RKO (cell line): ENCODE measurements around the gene TRPV4.

Experiments used
- DNase-seq: peaks from one replicate; pipeline ENCODE4 v3.0.0-alpha.2; 2016; ENCODE audit warnings: low spot score

TRPV4 gene

DNA sequence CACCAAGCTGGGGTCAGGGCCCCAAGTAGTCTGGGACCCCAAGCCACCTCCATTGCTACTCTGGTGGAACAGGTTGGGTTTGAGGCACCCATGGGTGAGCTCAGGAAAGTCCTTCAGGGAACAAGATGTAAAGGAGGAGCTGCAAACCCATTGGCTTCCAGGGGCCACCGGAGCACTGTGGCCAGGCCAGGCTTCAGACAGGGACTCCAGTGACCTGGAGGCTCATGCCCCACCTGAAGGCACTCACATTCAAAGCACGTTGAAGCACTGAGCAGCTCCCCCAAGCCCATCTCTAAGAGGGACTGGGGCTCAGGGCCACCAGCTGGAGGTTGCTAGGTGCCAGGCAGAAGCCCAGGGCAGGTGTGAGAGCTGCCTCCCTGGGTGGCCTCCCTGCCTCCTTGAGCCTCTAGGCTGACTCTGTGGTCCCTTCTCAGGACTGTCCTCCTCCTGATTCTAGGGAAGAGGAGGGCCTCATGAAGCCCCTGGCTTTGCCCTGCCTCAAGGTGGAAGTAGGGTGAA, 70.5 kb downstream of the TRPV4 start:
- no peak for DNase-seq

DNA sequence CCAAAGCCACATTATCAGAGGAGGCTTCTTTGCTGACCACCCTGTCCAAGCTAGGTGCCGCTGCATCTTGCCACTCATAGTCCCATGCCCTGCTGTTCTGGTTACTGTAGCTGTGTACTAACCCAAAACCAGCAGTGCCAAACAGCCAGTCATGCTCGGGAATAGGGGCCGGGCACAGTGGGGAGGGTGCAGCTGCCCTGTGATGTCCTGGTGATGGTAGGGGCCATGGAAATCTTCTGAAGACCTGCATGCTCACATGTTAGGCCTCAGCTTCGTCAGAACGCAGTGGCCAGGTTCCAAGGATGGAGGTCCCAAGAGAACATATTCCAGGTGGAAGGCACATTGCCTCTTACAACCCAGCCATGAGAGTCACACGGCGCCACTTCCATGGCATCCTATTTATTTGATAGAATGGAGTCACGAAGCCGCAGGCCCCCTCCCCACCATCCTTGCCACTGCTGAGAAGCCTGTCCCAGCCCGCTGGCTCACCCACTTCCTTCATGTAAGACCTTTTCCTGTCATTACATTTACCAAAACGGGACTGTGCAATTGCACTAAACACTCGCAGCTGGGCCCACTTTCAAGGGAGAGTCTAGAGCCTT, 71.0 kb downstream of the TRPV4 start:
- no peak for DNase-seq

GRCh38 chr12:109760930-109761921, 72.0 kb downstream of the TRPV4 start:
- no peak for DNase-seq

DNA sequence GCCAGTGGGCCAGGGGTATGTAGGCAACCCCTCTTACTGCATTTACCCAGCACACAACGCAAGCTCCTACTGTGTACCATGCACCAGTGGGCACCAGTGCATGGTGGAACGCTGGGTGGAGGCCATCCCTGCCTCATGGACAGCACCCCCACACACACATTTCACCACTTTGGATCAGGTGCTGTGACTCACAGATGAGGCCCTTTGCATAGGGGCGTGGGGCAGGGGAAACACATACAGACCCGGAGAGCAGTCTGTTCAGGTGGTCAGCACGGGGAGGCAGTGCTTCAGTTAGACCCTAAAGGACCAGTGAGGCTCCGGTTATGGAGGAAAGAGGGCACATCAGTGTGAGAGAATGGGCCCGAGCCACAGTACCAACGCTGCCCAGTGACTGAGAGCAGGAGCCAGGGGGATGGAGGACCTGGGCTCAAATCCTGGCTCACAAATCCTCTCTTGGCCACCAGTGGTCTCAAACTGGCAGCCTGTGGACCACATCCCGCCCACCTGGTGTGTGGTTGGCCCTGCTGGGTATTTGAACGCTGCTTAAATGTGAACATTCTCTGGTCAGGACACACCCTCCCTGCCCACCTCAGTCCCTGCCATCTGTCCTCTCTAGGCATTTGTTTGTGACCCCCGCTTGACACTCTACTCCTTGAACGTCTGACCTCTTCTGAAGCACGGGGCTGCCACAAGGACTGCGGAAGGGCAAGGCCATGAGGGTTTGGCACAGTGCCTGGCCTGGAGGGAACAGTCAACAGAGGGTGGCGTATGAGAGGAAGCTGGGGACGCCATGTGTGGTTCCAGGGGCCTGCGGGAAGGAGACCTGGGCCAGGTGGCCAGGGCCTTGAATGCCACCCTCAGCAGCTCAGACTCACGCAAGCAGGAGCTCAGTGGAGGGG, 72.9 kb downstream of the TRPV4 start:
- no peak for DNase-seq

DNA sequence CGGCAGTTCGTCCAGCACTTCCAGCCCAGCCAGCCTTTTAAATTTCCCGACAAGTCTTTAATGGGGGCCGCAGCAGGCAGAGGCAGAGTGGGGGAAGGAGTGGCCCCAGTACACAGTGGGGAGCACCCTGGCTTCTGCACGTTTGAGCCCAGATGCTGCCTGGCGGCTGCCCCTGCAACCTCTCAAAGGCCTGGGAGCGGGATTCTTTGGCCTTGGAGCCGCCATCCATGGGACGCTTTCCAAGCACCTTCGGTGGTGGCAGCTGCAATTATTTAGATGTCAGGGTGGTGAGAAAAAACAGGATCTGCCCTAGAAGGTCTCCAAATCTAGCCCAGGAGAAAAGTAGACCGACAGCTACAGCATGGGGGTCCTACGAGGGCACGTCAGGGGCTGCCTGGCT, 73.6 kb downstream of the TRPV4 start:
- no peak for DNase-seq

DNA sequence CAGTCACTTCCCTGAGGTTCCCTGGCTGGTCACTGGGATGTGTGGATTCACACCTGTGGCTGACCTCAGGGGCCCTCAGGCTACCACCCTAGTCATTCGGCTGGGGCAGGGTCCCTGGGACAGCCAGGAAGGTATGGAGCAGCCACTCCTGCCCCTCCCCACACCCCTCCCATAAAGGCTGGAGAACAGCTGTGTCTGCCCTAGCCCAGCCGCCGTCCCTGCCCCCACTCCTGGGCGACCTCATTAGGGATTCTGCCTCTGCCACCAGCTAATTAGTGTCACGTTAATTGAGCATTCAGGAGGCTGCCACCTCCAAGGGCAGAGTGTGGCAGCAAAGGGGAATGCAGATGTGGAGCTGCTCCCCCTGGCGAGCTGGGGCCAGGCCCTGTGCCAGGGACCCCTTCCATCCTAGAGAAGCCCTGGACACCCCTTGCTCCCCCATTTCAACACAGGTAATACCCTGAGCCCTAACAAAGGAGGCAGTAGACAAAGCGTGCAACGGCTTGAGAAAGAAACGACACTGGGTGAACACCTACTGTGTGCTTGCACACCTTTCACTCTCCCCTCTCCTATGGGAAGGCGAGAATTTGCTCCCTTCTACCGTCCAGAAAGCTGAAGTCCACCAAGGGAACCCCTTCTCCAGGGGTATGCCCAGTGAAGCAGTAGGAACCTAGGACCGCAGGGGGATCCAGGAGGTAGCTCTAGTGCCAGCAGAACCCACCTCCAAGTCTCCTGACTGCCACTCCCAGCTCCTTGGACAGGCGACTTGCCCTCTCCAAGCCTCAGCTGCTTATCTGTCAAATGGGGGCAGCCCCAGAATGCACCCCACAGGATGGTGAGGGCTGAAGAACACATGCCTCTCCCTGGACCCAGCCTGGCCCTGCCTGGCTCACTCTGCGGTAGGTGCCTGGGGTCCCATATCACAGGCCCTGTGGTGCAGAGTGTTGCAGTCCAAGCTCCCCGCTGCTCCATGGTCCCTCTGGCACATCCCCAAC, 74.5 kb downstream of the TRPV4 start:
- DNase-seq, result no peak

DNA sequence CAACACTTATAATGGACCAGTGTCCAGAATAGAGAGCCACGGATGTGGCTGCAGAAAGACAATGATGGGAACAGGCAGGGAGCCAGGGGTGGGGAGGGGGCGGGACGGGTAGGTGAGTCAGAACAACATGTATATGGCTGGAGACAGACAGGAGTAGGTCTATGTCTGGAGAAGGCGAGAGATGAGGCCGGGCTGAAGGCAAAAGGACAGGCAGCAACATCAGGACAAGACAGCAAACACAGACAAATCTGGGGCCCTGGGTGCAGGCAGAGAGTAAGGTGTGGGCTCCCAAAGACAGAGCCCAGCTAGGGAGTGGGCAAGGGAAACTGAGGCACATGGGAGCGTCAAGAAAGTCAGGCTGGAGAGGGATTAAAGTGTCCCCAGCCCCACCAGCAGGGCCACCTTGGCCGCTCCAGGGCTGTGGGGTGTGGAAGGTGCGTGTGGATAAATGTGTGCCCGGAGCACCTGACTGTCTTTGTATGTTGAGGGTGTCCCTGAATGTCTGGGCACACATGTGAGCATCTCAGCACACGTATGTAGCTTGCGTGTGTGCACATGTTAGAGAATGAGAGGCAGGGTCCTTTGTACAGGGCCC, 75.4 kb downstream of the TRPV4 start:
- no peak for DNase-seq

DNA sequence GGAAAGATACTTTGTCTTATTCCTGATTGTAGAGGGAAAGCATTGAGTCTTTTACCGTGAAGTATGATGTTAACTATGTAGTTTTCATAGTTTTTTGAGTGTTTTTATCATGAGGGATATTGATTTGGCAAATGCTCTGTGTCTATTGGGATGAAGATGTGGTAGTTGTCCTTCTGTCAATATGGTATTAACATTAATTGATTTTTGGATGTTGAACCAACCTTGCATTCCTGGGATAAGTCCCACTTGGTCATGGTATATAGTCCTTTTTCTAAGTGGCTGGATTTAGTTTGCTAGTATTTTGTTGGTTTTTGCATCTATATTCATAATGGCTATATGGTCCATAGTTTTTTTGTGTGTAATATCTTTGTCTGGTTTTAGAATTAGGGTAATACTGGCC, 76.7 kb downstream of the TRPV4 start:
- DNase-seq, result no peak

DNA sequence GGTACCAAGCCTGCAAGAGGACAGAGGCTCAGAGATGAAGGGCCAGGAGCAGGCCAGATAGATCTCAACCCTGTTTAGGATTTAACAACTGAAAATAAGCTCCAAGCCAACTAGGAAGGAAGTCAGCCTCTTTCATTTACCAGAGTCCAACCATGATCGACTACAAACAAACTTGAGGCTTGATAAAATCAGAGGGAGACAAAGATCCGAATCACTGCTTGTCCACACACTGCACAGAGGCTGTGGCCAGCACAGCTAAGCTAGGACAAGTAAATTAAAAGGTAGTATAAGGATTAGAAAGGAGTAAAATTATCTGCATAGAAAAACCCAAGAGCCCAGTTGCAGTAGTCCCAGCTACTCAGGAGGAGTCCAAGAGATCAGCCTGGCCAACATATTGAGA, 79.2 kb downstream of the TRPV4 start:
- no peak for DNase-seq

- no peak for DNase-seq
These were observed 80.2 kb downstream of the TRPV4 start for GRCh38 chr12:109753054-109753401.

- no peak for DNase-seq
These were observed 80.8 kb downstream of the TRPV4 start for GRCh38 chr12:109752117-109753053.

DNA sequence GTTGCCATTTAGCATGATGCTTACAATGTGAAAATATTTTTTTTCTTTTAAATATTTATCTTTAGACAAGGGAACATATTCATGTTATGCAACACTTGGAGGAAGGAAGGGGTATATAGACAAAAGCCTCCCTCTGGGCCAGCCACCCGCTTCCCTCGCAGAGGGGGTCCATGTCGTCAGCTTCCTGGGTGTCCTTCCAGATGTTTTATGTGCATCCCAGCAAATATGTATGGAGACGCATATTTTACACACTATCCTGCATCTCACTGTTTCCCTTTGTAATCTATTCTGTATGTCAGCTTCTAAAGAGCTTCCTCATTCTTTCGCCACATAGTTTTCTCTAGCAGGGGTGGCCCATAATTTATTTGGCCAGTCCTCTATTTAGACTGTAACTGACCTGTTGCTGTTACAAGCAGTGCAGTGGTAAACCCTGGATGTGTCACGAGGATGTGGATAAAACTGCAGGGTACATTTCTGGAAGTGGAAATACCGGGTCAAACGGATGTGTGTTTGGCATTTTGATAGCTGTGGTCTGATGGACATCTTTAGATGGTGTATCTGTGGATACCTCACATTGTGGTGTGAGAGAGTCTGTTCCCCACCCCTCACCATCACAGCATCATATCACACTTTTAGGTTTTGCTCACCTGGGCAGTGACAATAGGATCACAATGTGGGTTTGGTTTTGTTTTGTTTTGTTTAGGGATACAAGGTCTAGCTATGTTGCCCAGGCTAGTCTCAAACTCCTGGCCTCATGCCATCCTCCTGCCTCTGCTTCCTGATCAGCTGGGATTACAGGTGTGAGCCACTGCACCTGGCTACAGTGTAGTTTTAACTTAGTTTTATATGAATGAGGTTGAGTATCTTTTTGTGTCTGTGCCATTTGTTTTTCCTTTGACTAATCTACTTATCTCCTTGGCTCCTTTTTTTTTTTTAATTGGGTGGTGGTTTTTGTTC, 87.9 kb downstream of the TRPV4 start:
- DNase-seq, result no peak

DNA sequence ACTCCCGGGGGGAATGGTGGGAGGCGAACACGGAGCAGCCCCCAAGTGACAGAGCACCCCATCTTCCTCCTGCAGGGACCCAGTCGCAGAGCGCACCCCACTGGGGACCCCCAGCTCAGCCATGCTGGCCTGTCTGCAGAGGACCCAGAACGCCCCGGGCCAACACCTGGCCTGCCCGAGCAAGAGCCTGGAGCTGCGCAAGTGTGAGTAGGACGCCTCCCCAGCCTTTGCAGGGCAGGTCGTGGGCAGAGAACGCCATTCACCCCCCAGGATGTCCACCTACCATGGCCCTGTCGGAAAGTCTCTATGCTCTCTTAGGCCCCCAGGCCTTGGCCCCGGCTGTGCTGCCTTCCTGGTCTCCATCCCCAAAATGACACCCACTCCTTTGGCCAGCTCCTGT, 89.2 kb downstream of the TRPV4 start:
- DNase-seq, result no peak

- no peak for DNase-seq
These were observed 89.9 kb downstream of the TRPV4 start for GRCh38 chr12:109743076-109743910.

- DNase-seq, result no peak
These were observed 91.1 kb downstream of the TRPV4 start for GRCh38 chr12:109741970-109742703.

DNA sequence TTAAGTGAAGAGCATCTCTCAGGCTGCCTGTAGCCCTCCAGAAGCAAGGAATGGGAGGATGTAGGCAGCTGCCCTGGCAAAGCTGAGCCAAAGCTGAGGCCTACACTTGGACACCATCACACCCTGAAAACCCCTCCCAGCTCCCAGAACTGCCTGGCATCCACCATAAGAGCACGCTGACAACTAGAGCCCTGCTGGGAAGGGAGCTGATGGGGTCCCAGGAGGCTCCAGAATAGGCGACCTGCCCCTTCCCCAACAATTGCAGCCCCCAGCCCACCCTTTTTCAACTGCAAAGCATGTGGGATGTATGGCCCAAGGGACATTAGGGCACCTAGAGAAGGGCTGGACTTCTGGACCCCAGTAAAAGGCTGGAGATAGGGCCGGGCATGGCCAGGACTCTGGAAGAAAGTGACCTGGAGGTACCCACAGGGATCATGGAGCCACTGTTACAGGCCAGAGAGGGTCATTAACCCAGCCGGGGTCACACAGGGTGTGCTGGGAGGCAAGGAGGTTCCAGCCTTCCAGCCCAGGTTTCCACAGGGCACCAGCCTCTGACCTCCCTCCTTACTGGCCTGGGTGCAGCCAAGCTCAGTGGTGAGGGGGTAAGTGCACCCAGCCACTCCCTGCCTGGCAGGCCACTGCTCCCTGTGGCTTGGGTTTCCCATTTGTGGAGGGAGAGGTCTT, 91.8 kb downstream of the TRPV4 start:
- DNase-seq, result no peak
